Testis (tissue), 3 donors: Measurements from ENCODE around the gene SLC25A26. TPM values are rescaled to one million over a fixed set of nuclear protein-coding genes. Genes with fewer than 3 reads are reported as not detected.

Experiments
- DNase-seq: peaks from one replicate; pipeline ENCODE4 v3.0.0-alpha.2; 2019
- H3K27ac ChIP-seq, 2 donors: fragments of 200-600 bp; sonication (generic); one replicate each; pipeline ENCODE4 v1.5.1; 2019
- H3K27me3 ChIP-seq: fragments of 200-600 bp; sonication (generic); one replicate; pipeline ENCODE4 v1.5.1; 2019
- H3K36me3 ChIP-seq: fragments of 200-600 bp; sonication (generic); one replicate; pipeline ENCODE4 v1.5.1; 2017; ENCODE audit warnings: low read depth; ENCODE audit errors: missing control alignments
- H3K4me1 ChIP-seq: fragments of 200-600 bp; sonication (generic); one replicate; pipeline ENCODE4 v1.5.1; 2019
- H3K4me3 ChIP-seq, 2 donors: fragments of 200-600 bp; sonication (generic); one replicate each; pipeline ENCODE4 v1.5.1; 2017 to 2019
- H3K9me3 ChIP-seq: fragments of 200-600 bp; sonication (generic); one replicate; pipeline ENCODE4 v1.5.1; 2017
- POLR2A ChIP-seq: fragments of 450-650 bp; IDR thresholded peaks from one replicate; pipeline ENCODE4 v1.6.1; 2017; ENCODE audit warnings: antibody characterized with exemption, mild to moderate bottlenecking, moderate library complexity
- WGBS, 2 donors: methylation state at CpG; one replicate each; pipeline ENCODE4 v1.1.5; 2018; 5-methylcytosine and 5-hydroxymethylcytosine counted together
- intact Hi-C: fragments of 100-400 bp; cut with DNase I; formaldehyde crosslinking; loops from one replicate; pipeline ENCODE4 v1.15.1; 2023; ENCODE audit warnings: low total_unique reads
- polyA plus RNA-seq: library from polyadenylated mRNA; stranded (reverse); fragments of 350-450 nt; fragmentation: Illumina TruSeq; extraction: RNeasy Lipid Tissue Mini Kit (QIAGEN cat#74804); gene quantifications from one replicate; pipeline ENCODE4 v1.2.3, GENCODE V29; 2014; ENCODE audit warnings: low read depth, low replicate concordance; ENCODE audit not compliant: insufficient read depth
- total RNA-seq, 2 donors: library from RNA; depleted of rRNA; stranded (reverse); fragments of >200 nt; gene quantifications; one replicate each; pipeline ENCODE4 v1.2.3, GENCODE V29; 2016
- TF ChIP-seq, protein P1 (sequence below), 3 experiments: fragments of 450-650 bp in 2 of 3; fragments of 200-600 bp in 1 of 3; sonication (generic) in 1 of 3; IDR thresholded peaks; one replicate each; pipeline ENCODE4 v1.5.1; 2016 to 2019; ENCODE audit warnings: antibody characterized with exemption in 3 of 3, mild to moderate bottlenecking in 2 of 3, moderate library complexity in 1 of 3

The SLC25A26 gene
- total and polyA plus RNA-seq, 3 donors from 2014 or later, result 29.7 to 30.5 (median 30.0) TPM

DNA sequence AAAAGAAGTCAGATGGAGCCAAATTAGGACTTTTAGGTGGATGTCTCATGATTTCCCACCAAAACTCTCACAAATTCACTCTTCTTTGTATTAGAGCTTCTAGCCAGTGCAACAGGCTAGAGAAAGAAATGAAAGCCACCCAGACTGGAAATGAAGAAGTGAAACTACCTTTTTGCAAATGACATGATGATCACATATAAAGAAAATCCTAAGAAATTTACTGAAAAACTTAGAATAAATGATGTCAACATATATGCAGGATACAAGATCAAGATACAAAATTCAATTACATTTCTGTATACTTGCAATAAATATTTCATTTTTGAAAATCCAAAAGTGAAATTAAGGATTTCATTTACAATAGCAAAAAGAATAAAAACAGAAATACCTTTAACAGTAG is 169.2 kb downstream of the SLC25A26 start:
- Histone ChIP-seq H3K27me3 (no peaks in the 10 kb centered on the region), H3K9me3 (no peaks in the 10 kb centered on the region), H3K27ac (no peak overlapping the region), H3K36me3 (no peaks in the 10 kb centered on the region), H3K4me3 (no peak overlapping the region), H3K4me1 (peaks cover 26% of the 10 kb centered on the region)
- intact Hi-C loops, result no loop called here
- TF ChIP-seq, protein P1, sequence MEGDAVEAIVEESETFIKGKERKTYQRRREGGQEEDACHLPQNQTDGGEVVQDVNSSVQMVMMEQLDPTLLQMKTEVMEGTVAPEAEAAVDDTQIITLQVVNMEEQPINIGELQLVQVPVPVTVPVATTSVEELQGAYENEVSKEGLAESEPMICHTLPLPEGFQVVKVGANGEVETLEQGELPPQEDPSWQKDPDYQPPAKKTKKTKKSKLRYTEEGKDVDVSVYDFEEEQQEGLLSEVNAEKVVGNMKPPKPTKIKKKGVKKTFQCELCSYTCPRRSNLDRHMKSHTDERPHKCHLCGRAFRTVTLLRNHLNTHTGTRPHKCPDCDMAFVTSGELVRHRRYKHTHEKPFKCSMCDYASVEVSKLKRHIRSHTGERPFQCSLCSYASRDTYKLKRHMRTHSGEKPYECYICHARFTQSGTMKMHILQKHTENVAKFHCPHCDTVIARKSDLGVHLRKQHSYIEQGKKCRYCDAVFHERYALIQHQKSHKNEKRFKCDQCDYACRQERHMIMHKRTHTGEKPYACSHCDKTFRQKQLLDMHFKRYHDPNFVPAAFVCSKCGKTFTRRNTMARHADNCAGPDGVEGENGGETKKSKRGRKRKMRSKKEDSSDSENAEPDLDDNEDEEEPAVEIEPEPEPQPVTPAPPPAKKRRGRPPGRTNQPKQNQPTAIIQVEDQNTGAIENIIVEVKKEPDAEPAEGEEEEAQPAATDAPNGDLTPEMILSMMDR (IDR thresholded peaks at IDR 0.05), result no peak
- no peak for TF ChIP-seq POLR2A
- DNase-seq, result no peak

DNA sequence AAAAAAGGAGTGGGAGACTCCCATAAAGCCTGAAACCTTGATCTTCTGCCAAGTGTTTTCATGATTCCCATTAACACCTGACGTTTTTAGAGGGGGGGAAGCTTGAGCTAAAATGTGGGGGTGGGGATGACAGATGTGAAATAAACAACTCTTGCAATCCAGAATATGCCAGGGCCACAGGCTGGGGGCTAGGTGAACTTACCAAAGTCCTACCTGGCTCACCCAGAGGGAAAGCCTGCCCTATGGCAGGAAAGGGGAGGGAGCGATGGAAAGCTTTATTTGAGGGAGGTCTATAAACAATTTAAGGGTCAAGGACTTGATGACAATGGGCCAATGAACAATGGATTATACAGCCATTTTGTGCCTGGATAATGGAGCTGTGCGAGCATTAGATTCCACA is 171.7 kb downstream of the SLC25A26 start:
- Histone ChIP-seq H3K9me3 (no peaks in the 10 kb centered on the region), H3K27ac (peak overlapping the region; percentile 44 to 51), H3K4me1 (peaks cover 26% of the 10 kb centered on the region), H3K4me3 (no peak overlapping the region), H3K27me3 (no peaks in the 10 kb centered on the region), H3K36me3 (no peaks in the 10 kb centered on the region)
- TF ChIP-seq, protein P1 (IDR thresholded peaks at IDR 0.05), result no peak
- no peak for TF ChIP-seq POLR2A
- WGBS, 2 donors, result 74 to 77% methylated on average over 3 of the region's 3 CpGs
- DNase-seq, result peak; percentile 4
- intact Hi-C loops, result no loop called here

DNA sequence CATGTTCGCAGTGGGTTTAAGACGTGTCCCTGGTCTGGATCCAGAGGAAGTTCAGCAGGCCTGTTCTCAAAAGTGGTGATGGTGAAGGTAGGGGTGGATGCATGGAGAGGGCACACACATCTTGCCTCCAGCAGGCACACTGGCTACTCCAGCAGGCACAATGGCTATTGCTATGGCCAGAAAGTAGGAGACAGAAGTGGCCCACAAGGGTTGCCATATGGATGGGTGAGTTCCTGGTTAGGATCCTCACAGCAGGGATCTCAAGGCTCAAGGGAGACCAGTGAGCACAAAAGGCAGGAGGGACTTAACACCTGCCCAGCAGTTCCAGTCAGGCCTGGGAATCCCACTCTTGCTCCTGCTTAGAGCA is 172.1 kb downstream of the SLC25A26 start:
- TF ChIP-seq, protein P1 (IDR thresholded peaks at IDR 0.05), result no peak
- TF ChIP-seq POLR2A, result no peak
- H3K4me3 ChIP-seq, result no peak overlapping the region
- H3K27ac ChIP-seq, result peak overlapping the region; percentile 44 to 51
- H3K9me3 ChIP-seq, result no peaks in the 10 kb centered on the region
- intact Hi-C loops, result no loop called here
- DNase-seq, result no peak
- no peaks in the 10 kb centered on the region for H3K36me3 ChIP-seq
- H3K4me1 ChIP-seq, result peaks cover 26% of the 10 kb centered on the region
- H3K27me3 ChIP-seq, result no peaks in the 10 kb centered on the region
- WGBS, 2 donors, result 69 to 86% methylated on average over 2 of the region's 2 CpGs

DNA sequence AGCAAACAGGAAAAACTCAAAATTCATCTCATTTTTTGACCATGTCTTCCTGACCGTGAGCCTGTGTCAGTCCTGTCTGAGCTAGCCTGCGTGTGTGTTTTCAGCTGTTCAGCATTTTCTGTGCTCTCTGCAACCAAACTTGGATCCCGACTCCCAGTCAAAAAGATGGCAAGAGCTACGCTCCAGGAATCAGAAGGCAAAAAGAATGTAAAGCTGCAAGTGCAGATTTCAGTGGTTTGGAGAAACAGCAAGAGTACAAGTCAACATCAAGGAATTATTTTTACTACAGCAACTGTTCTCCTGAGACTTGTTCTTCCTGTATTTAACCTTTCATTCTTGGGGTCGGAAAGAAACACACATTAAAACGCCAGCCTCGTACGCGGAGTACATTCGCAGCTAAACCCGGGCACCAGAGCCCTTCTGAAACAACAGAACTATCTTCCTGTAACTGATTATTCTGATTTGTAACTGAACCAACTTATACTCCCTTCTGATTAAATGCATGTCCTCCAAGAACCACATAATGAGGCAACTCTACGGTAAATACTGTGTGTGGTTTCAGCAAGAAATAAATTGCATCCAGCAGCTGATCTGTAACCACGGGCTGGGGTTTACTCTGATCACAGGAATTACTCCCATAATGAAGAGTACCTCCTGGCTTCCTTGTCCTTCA is 172.7 kb downstream of the SLC25A26 start:
- no peaks in the 10 kb centered on the region for H3K9me3 ChIP-seq
- peak overlapping the region; percentile 44 to 51 for H3K27ac ChIP-seq
- intact Hi-C loops, result no loop called here
- H3K36me3 ChIP-seq, result no peaks in the 10 kb centered on the region
- no peak overlapping the region for H3K4me3 ChIP-seq
- TF ChIP-seq, protein P1 (IDR thresholded peaks at IDR 0.05), result no peak
- no peak for TF ChIP-seq POLR2A
- 28 to 30% methylated on average over 13 of the region's 13 CpGs for WGBS, 2 donors
- DNase-seq, result no peak
- peaks cover 26% of the 10 kb centered on the region for H3K4me1 ChIP-seq
- H3K27me3 ChIP-seq, result no peaks in the 10 kb centered on the region
